Measurements from ENCODE around the gene AGXT2.

DNA sequence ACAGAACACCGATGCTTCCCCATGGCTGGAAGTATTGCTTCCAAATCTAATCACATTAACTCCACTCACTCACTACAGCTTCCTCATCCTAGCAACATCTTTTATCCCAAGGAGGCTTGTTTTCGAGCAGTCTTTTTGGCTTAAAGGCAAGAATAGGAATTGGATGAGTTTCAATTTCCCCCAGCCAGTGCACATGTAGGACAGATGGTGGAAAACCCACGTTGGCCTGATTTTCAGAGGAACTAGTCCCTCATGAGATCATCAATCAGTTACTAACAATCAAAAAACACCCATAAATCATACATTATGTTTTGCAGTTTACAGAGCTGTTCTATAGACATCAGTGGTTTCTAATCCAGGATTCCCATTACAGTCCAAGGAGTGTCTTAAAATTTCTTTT is 48.5 kb upstream of the AGXT2 start:
- TF ChIP-seq, protein P1, sequence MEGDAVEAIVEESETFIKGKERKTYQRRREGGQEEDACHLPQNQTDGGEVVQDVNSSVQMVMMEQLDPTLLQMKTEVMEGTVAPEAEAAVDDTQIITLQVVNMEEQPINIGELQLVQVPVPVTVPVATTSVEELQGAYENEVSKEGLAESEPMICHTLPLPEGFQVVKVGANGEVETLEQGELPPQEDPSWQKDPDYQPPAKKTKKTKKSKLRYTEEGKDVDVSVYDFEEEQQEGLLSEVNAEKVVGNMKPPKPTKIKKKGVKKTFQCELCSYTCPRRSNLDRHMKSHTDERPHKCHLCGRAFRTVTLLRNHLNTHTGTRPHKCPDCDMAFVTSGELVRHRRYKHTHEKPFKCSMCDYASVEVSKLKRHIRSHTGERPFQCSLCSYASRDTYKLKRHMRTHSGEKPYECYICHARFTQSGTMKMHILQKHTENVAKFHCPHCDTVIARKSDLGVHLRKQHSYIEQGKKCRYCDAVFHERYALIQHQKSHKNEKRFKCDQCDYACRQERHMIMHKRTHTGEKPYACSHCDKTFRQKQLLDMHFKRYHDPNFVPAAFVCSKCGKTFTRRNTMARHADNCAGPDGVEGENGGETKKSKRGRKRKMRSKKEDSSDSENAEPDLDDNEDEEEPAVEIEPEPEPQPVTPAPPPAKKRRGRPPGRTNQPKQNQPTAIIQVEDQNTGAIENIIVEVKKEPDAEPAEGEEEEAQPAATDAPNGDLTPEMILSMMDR (IDR thresholded peaks at IDR 0.05; ENCODE audit: low read depth, low read length, poor library complexity, severe bottlenecking), result no peak
- TF ChIP-seq EZH2phosphoT487 (IDR thresholded peaks at IDR 0.05; ENCODE audit: borderline replicate concordance, low read length), result no peak
